Stomach (tissue), 9 donors: ENCODE results near the gene EIF1AD. TPM values are rescaled to one million over a fixed set of nuclear protein-coding genes. Genes with fewer than 3 reads are reported as not detected.

Experiments
- DNase-seq, 2 donors: peaks; one replicate each; pipeline versions ENCODE4 v3.0.0 to v3.0.0-alpha.2; 2013 to 2019
- H3K27ac ChIP-seq, 5 donors: fragments of 200-600 bp in 4 of 5; sonication (generic) in 4 of 5; one replicate each; pipeline ENCODE4 v1.5.1; 2013 to 2019; ENCODE audit warnings: mild to moderate bottlenecking in 1 of 5, moderate library complexity in 1 of 5
- H3K27me3 ChIP-seq, 3 donors: fragments of 200-600 bp; sonication (generic); one replicate each; pipeline ENCODE4 v1.5.1; 2017 to 2019; ENCODE audit warnings: mixed run types in 1 of 3
- H3K36me3 ChIP-seq, 4 donors: fragments of 200-600 bp; sonication (generic); 1 replicate in 3 of 4; 2 replicates in 1 of 4; pipeline ENCODE4 v1.5.1; 2016 to 2019
- H3K4me1 ChIP-seq, 4 donors: fragments of 200-600 bp; sonication (generic); one replicate each; pipeline ENCODE4 v1.5.1; 2016 to 2019
- H3K4me3 ChIP-seq, 4 donors: fragments of 200-600 bp; sonication (generic) in 3 of 4; one replicate each; pipeline ENCODE4 v1.5.1; 2016 to 2019; ENCODE audit warnings: mild to moderate bottlenecking in 1 of 4
- H3K9me3 ChIP-seq, 4 donors: fragments of 200-600 bp; sonication (generic); one replicate each; pipeline ENCODE4 v1.5.1; 2016 to 2019
- CTCF ChIP-seq, 7 experiments: fragments of 450-650 bp in 4 of 7; fragments of 200-600 bp in 3 of 7; sonication (generic) in 3 of 7; IDR thresholded peaks; one replicate each; pipeline ENCODE4 v1.5.1; 2016 to 2019; ENCODE audit warnings: antibody characterized with exemption in 7 of 7, control low read depth in 2 of 7, mild to moderate bottlenecking in 1 of 7
- EP300 ChIP-seq: sonication (generic); formaldehyde crosslinking; IDR thresholded peaks from one replicate; pipeline ENCODE4 v1.6.1; 2017; ENCODE audit warnings: antibody characterized with exemption
- POLR2A ChIP-seq, 4 donors: fragments of 450-650 bp; IDR thresholded peaks; one replicate each; pipeline ENCODE4 v1.6.1; 2016; ENCODE audit warnings: antibody characterized with exemption in 4 of 4, control low read depth in 2 of 4, mild to moderate bottlenecking in 1 of 4, moderate library complexity in 1 of 4
- POLR2AphosphoS5 ChIP-seq, 3 donors: sonication (generic); formaldehyde crosslinking; IDR thresholded peaks; one replicate each; pipeline ENCODE4 v1.6.1; 2016; ENCODE audit warnings: antibody characterized with exemption in 3 of 3
- WGBS, 5 donors: extraction: QIAGEN DNeasy Blood & Tissue Kit in 3 of 5; methylation state at CpG; one replicate each; pipeline versions ENCODE4 v1.1.5 to v1.1.7; 2013 to 2018; 5-methylcytosine and 5-hydroxymethylcytosine counted together
- intact Hi-C: fragments of 100-400 bp; cut with DNase I; formaldehyde crosslinking; loops from one replicate; pipeline ENCODE4 v1.15.1; 2023; ENCODE audit warnings: low total_unique reads
- polyA plus RNA-seq, 3 donors: library from polyadenylated mRNA; stranded (reverse); fragments of 200-250 nt; gene quantifications; one replicate each; pipeline ENCODE4 v1.2.3, GENCODE V29; 2013
- total RNA-seq, 5 donors: library from RNA; depleted of rRNA; stranded (reverse); fragments of >200 nt; gene quantifications; one replicate each; pipeline versions ENCODE4 v1.1.0 to v1.2.3, GENCODE V29; 2014 to 2016
- donor health status: healthy with polysubstance abuse.
- donor health status: Bipolar disorder and iron deficiency.
- donor health status: healthy.

EIF1AD gene
- total and polyA plus RNA-seq, 8 donors = 3.8 to 26.1 (median 13.1) TPM; not detected in 1

- TF ChIP-seq CTCF (IDR thresholded peaks at IDR 0.05) = no peak
- TF ChIP-seq EP300 = no peak
- no peak for TF ChIP-seq POLR2AphosphoS5 (IDR thresholded peaks at IDR 0.05)
- TF ChIP-seq POLR2A (IDR thresholded peaks at IDR 0.05) = no peak
- H3K4me3 ChIP-seq = no peak overlapping the region
- H3K4me1 ChIP-seq = no peaks in the 10 kb centered on the region
- no peak for DNase-seq
- H3K36me3 ChIP-seq = no peaks in the 10 kb centered on the region
- 77 to 89% (median 87%) methylated on average over 3 of the region's 3 CpGs for WGBS, 5 donors
- no peak overlapping the region for H3K27ac ChIP-seq
- peaks cover 0 to 20% (median 0%) of the 10 kb centered on the region in 3 donors for H3K27me3 ChIP-seq
- H3K9me3 ChIP-seq = no peaks in the 10 kb centered on the region
- intact Hi-C loops = no loop called here
These were observed 35.4 kb upstream of the EIF1AD start for GRCh38 chr11:66037327-66037726.

DNA sequence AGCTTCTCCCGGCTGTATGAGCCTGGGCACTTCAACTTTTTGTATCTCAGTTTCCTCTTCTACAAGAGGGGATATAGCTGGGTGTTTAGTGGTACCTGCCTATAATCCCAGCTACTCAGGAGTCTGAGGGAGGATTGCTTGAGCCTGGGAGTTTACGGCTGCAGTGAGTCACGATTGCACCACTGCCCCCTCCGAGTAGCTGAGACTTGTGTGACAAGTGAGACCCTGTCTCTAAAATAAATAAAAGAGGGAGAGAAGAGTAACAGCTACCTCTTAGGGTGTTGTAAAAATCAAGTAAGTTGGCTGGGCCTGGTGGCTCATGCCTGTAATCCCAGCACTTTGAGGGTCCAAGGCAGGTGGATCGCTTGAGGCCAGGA, 34.4 kb upstream of the EIF1AD start:
- Histone ChIP-seq H3K27me3 (peaks cover 0 to 20% (median 0%) of the 10 kb centered on the region in 3 donors), H3K4me3 (no peak overlapping the region), H3K36me3 (no peaks in the 10 kb centered on the region), H3K9me3 (no peaks in the 10 kb centered on the region), H3K4me1 (no peaks in the 10 kb centered on the region), H3K27ac (no peak overlapping the region)
- 79 to 88% (median 87%) methylated on average over 5 of the region's 5 CpGs for WGBS, 5 donors
- intact Hi-C loops = no loop called here
- no peak for TF ChIP-seq EP300
- no peak for TF ChIP-seq POLR2A (IDR thresholded peaks at IDR 0.05)
- TF ChIP-seq CTCF (IDR thresholded peaks at IDR 0.05) = no peak
- no peak for TF ChIP-seq POLR2AphosphoS5 (IDR thresholded peaks at IDR 0.05)
- no peak for DNase-seq

DNA sequence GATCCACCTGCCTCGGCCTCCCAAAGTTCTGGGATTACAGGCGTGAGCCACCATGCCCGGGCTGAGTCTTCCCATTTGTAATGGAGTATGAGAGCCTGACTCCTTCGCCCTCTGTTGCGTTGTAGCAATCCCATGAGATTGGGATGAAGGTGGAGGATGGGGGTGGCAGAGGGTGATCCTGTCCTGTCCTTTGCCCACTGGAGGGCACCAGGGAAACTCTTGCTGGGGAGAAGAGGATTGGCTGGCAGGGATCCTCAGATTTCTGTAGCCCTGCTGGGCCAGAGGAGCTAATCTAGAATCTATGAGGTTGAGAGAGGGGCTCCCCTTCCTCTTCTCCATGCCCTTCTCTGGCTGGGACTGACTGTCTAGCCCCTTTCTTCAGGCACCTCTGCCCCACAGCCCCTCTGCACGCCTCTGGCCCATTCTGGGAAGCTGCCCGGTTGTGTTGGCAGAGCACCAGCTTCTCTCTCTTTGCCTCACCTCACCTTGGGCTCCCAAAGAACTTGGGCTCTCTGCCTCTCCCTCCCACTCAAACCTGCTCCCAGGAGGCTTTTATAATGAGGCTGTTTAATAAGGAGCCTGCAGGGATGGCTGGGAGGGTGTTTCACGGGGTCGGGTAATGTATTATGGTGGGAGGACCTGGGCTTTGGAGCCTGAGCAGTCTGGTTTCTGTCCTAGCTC, 33.8 kb upstream of the EIF1AD start:
- WGBS, 5 donors = 55 to 73% (median 68%) methylated on average over 7 to 9 of the region's 9 CpGs
- H3K9me3 ChIP-seq = no peaks in the 10 kb centered on the region
- DNase-seq = no peak
- no peak overlapping the region for H3K4me3 ChIP-seq
- H3K4me1 ChIP-seq = no peaks in the 10 kb centered on the region
- no peak overlapping the region for H3K27ac ChIP-seq
- H3K27me3 ChIP-seq = peaks cover 0 to 20% (median 0%) of the 10 kb centered on the region in 3 donors
- TF ChIP-seq POLR2AphosphoS5 (IDR thresholded peaks at IDR 0.05) = no peak
- TF ChIP-seq CTCF (IDR thresholded peaks at IDR 0.05) = no peak
- TF ChIP-seq EP300 = no peak
- TF ChIP-seq POLR2A (IDR thresholded peaks at IDR 0.05) = no peak
- no peaks in the 10 kb centered on the region for H3K36me3 ChIP-seq
- intact Hi-C loops = no loop called here

- TF ChIP-seq POLR2AphosphoS5 (IDR thresholded peaks at IDR 0.05) (no peak), POLR2A (IDR thresholded peaks at IDR 0.05) (no peak), CTCF (IDR thresholded peaks at IDR 0.05) (no peak), EP300 (no peak)
- no peak for DNase-seq
- Histone ChIP-seq H3K27ac (no peak overlapping the region), H3K36me3 (no peaks in the 10 kb centered on the region), H3K4me3 (no peak overlapping the region), H3K9me3 (no peaks in the 10 kb centered on the region), H3K27me3 (peaks cover 0 to 24% (median 3%) of the 10 kb centered on the region in 3 donors), H3K4me1 (no peaks in the 10 kb centered on the region)
- intact Hi-C loops = no loop called here
- WGBS, 5 donors = 75 to 83% (median 79%) methylated on average over 8 of the region's 8 CpGs
These were observed 31.2 kb upstream of the EIF1AD start for GRCh38 chr11:66032957-66033735.
